Cardiac atrium fibroblast (primary cell): ENCODE results near the gene OR1L4. TPM values are rescaled to one million over a fixed set of nuclear protein-coding genes. Genes with fewer than 3 reads are reported as not detected.

ENCODE experiments used
- total RNA-seq: library from RNA; depleted of rRNA; stranded (reverse); fragments of >200 nt; gene quantifications from 2 replicates; pipeline ENCODE4 v1.2.3, GENCODE V29; 2015

Gene OR1L4
- not detected in 2 replicates for total RNA-seq

GRCh38 chr9:122723690-122724089 lies at the start of gene OR1L4:
Gene OR1L4, plus strand, starts transcription at chr9:122723990. Its CDS starts 0 bp downstream, at chr9:122723990.

GRCh38 chr9:122742003-122742402 lies 18.2 kb downstream of the OR1L4 start, which contains the start of gene OR1L6:
Gene OR1L6, plus strand, starts transcription at chr9:122742303. Its CDS starts 7,545 bp downstream, at chr9:122749848.

Other genes starting within 250 kb of the OR1L4 start
- not detected in 2 replicates for gene OR1J1, start 246.1 kb upstream of the OR1L4 start, total RNA-seq
- gene OR1J2, start 213.2 kb upstream of the OR1L4 start, total RNA-seq: not detected in 2 replicates
- gene OR1J4, start 204.8 kb upstream of the OR1L4 start, total RNA-seq: not detected in 2 replicates
- not detected in 2 replicates for gene OR1N1, start 196.7 kb upstream of the OR1L4 start, total RNA-seq
- gene OR1N2, start 170.9 kb upstream of the OR1L4 start, total RNA-seq: not detected in 2 replicates
- gene OR1L8, start 140.6 kb upstream of the OR1L4 start, total RNA-seq: not detected in 2 replicates
- gene OR1Q1, start 109.3 kb upstream of the OR1L4 start, total RNA-seq: not detected in 2 replicates
- not detected in 2 replicates for gene OR1B1, start 66.4 kb upstream of the OR1L4 start, total RNA-seq
- not detected in 2 replicates for gene OR1L1, start 62.3 kb upstream of the OR1L4 start, total RNA-seq
- not detected in 2 replicates for gene OR1L3, start 48.9 kb upstream of the OR1L4 start, total RNA-seq
- not detected in 2 replicates for gene OR1L6, start 18.3 kb downstream of the OR1L4 start, total RNA-seq
- gene OR5C1, start 64.9 kb downstream of the OR1L4 start, total RNA-seq: not detected in 2 replicates
- not detected in 2 replicates for gene OR1K1, start 76.1 kb downstream of the OR1L4 start, total RNA-seq
- gene PDCL, start 104.6 kb downstream of the OR1L4 start, total RNA-seq: 14.6 and 18.1 TPM in 2 replicates
- 26.7 and 34.8 TPM in 2 replicates for gene RC3H2, start 181.4 kb downstream of the OR1L4 start, total RNA-seq
- gene ZBTB6, start 189.3 kb downstream of the OR1L4 start, total RNA-seq: 6.0 and 6.3 TPM in 2 replicates
- 2.5 and 3.2 TPM in 2 replicates for gene ZBTB26, start 207.5 kb downstream of the OR1L4 start, total RNA-seq
- 12.6 and 15.6 TPM in 2 replicates for gene RABGAP1, start 217.0 kb downstream of the OR1L4 start, total RNA-seq